B cell (primary cell): ENCODE measurements around the gene ESRRA. TPM values are rescaled to one million over a fixed set of nuclear protein-coding genes. Genes with fewer than 3 reads are reported as not detected.

ENCODE experiments used
- ATAC-seq: fragments of 200-7000 bp; cut with Tn5 transposase; one replicate; pipeline ENCODE4 v1.10.0; 2021; ENCODE audit warnings: low read depth, mild to moderate bottlenecking, moderate number of reproducible peaks, moderate library complexity
- CTCF ChIA-PET: fragments of 350-600 bp; sonication (Branson Sonifier 250); formaldehyde crosslinking; loops from one replicate; lab custom pipeline; 2021; ENCODE audit warnings: antibody characterized with exemption, inconsistent platforms; lab: Charles Lee
- POLR2A ChIA-PET: fragments of 350-600 bp; sonication (Branson Sonifier 250); formaldehyde crosslinking; loops from one replicate; lab custom pipeline; 2021; ENCODE audit warnings: antibody characterized with exemption; lab: Charles Lee
- DNase-seq: peaks from one replicate; pipeline ENCODE4 v3.0.0; 2013
- H2AFZ ChIP-seq: 2 replicates; pipeline ENCODE4 v1.6.1; 2012; ENCODE audit warnings: mild to moderate bottlenecking, low read depth, low read length; ENCODE audit not compliant: insufficient read depth, poor library complexity, severe bottlenecking
- H3K27ac ChIP-seq, 2 donors: 1 replicate in 1 of 2; 2 replicates in 1 of 2; pipeline ENCODE4 v1.5.1; 2012 to 2013; ENCODE audit warnings: low read length in 2 of 2, mild to moderate bottlenecking in 2 of 2, moderate library complexity in 1 of 2
- H3K27me3 ChIP-seq, 4 experiments: fragments of 200-600 bp in 1 of 4; sonication (generic) in 1 of 4; replicated peaks in 1 of 4; 1 replicate in 2 of 4; 2 replicates in 2 of 4; pipeline versions ENCODE4 v1.6.1 to v1.7.0; 2013 to 2016; ENCODE audit warnings: low read length in 3 of 4, mild to moderate bottlenecking in 2 of 4, mixed read lengths in 1 of 4, moderate library complexity in 1 of 4; ENCODE audit not compliant: insufficient read depth in 4 of 4, control insufficient read depth in 3 of 4; ENCODE audit errors: control extremely low read depth in 1 of 4
- H3K36me3 ChIP-seq, 2 experiments: replicated peaks in 1 of 2; 1 replicate in 1 of 2; 2 replicates in 1 of 2; pipeline versions ENCODE4 v1.6.1 to v1.7.1; 2013; ENCODE audit warnings: low read length in 1 of 2; ENCODE audit not compliant: insufficient read depth in 2 of 2, control insufficient read depth in 1 of 2; ENCODE audit errors: control extremely low read depth in 1 of 2, extremely low read depth in 1 of 2
- H3K4me1 ChIP-seq, 2 donors: fragments of 200-600 bp in 1 of 2; sonication (generic) in 1 of 2; 1 replicate in 1 of 2; 2 replicates in 1 of 2; pipeline versions ENCODE4 v1.5.1 to v1.6.1; 2013 to 2017; ENCODE audit warnings: low read length in 2 of 2; ENCODE audit not compliant: control insufficient read depth in 2 of 2, insufficient read depth in 2 of 2
- H3K4me2 ChIP-seq: replicated peaks from 2 replicates; pipeline ENCODE3; 2012; ENCODE audit warnings: mild to moderate bottlenecking, low read depth, low read length; ENCODE audit not compliant: poor library complexity, severe bottlenecking
- H3K4me3 ChIP-seq, 5 experiments: fragments of 200-600 bp in 1 of 5; sonication (generic) in 1 of 5; 1 replicate in 3 of 5; 2 replicates in 2 of 5; pipeline versions ENCODE4 v1.5.1 to v1.7.0; 2011 to 2016; ENCODE audit warnings: low read length in 4 of 5, mild to moderate bottlenecking in 4 of 5, low read depth in 2 of 5, control low read depth in 1 of 5, moderate library complexity in 1 of 5; ENCODE audit not compliant: insufficient read depth in 1 of 5; ENCODE audit errors: control extremely low read depth in 1 of 5, extremely low read depth in 1 of 5
- H3K79me2 ChIP-seq: fragments of 200-600 bp; sonication (generic); one replicate; pipeline ENCODE4 v1.6.0; 2016; ENCODE audit warnings: low read length; ENCODE audit not compliant: control insufficient read depth, insufficient read depth
- H3K9ac ChIP-seq: fragments of 200-600 bp; sonication (generic); 2 replicates; pipeline ENCODE4 v1.6.1; 2017; ENCODE audit warnings: mild to moderate bottlenecking, low read length, moderate library complexity
- H3K9me3 ChIP-seq, 3 donors: one replicate each; pipeline versions ENCODE4 v1.6.1 to v1.7.1; 2013; ENCODE audit warnings: low read length in 2 of 3; ENCODE audit not compliant: control insufficient read depth in 2 of 3, insufficient read depth in 1 of 3; ENCODE audit errors: control extremely low read depth in 1 of 3
- H4K20me1 ChIP-seq: 2 replicates; pipeline ENCODE4 v1.6.0; 2012; ENCODE audit warnings: mild to moderate bottlenecking, low read length; ENCODE audit not compliant: insufficient read depth, control insufficient read depth, poor library complexity, severe bottlenecking
- H3K27ac Mint-ChIP-seq: one replicate; pipeline ENCODE4 v1.8.0; 2021; ENCODE audit warnings: mixed read lengths
- H3K27me3 Mint-ChIP-seq: one replicate; pipeline ENCODE4 v1.8.0; 2021; ENCODE audit warnings: mixed read lengths
- H3K4me1 Mint-ChIP-seq: one replicate; pipeline ENCODE4 v1.8.0; 2021; ENCODE audit warnings: mixed read lengths
- H3K4me3 Mint-ChIP-seq: one replicate; pipeline ENCODE4 v1.8.0; 2021; ENCODE audit warnings: mixed read lengths
- H3K9me3 Mint-ChIP-seq: one replicate; pipeline ENCODE4 v1.8.0; 2022; ENCODE audit warnings: mixed read lengths; ENCODE audit not compliant: insufficient read depth
- CTCF ChIP-seq: fragments of 200-600 bp; IDR thresholded peaks from one replicate; pipeline ENCODE4 v1.8.0; 2022; ENCODE audit warnings: antibody characterized with exemption, mild to moderate bottlenecking
- EZH2 ChIP-seq: IDR thresholded peaks from 2 replicates; pipeline ENCODE4 v1.6.1; 2012; ENCODE audit warnings: borderline replicate concordance, low read depth, mild to moderate bottlenecking, moderate library complexity, low read length; ENCODE audit not compliant: insufficient read depth, poor library complexity, severe bottlenecking
- WGBS: methylation state at CpG from one replicate; pipeline ENCODE4 v1.1.5; 2013; ENCODE audit warnings: missing lambda C conversion rate; ENCODE audit not compliant: insufficient coverage; 5-methylcytosine and 5-hydroxymethylcytosine counted together
- intact Hi-C: fragments of 100-400 bp; cut with micrococcal nuclease; formaldehyde crosslinking; loops from one replicate; pipeline ENCODE4 v1.10.0; 2022
- polyA plus RNA-seq: library from polyadenylated mRNA; depleted of rRNA; stranded (reverse); fragments of >200 nt; gene quantifications from 2 replicates; pipeline ENCODE4 v1.2.3, GENCODE V29; 2012
- total RNA-seq, 2 donors: library from RNA; stranded (reverse); fragments of 120-200 nt in 1 of 2; gene quantifications; 1 replicate in 1 of 2; 2 replicates in 1 of 2; pipeline versions ENCODE4 v1.2.3 to v1.2.4, GENCODE V29; 2013 to 2022

Gene ESRRA
- total and polyA plus RNA-seq, 2 donors (not counting 1 experiment from before 2014, with no cell fraction given) = 16.3 to 39.6 TPM

- ChIA-PET CTCF (no interaction called here), POLR2A (interaction anchor here (0.5 kb wide), 1 partner anchor 17 kb away, joined by 3 read pairs; no protein-coding TSS in a partner anchor)
- Histone ChIP-seq H3K27me3 (no peaks in the 10 kb centered on the region), H3K27ac (peak overlapping the region in 1 of 2 donors; percentile 6), H4K20me1 (peaks cover 21% of the 10 kb centered on the region), H3K4me2 (no peak overlapping the region), H3K36me3 (peaks cover 0 to 32% of the 10 kb centered on the region in 2 experiments), H3K79me2 (peaks cover 38% of the 10 kb centered on the region), H3K4me1 (peaks cover 0 to 13% of the 10 kb centered on the region in 2 donors), H3K4me3 (no peak overlapping the region), H3K9ac (no peak overlapping the region), H2AFZ (no peak overlapping the region), H3K9me3 (no peaks in the 10 kb centered on the region)
- no peaks in the 10 kb centered on the region for H3K9me3 Mint-ChIP-seq
- no peak for ATAC-seq
- peaks cover 18% of the 10 kb centered on the region for H3K4me1 Mint-ChIP-seq
- no peak for DNase-seq
- H3K4me3 Mint-ChIP-seq = no peak overlapping the region
- no peak overlapping the region for H3K27ac Mint-ChIP-seq
- TF ChIP-seq CTCF (no peak), EZH2 (no peak)
- intact Hi-C loops = no loop called here
- no peaks in the 10 kb centered on the region for H3K27me3 Mint-ChIP-seq
- WGBS = 99% methylated on average over 10 of the region's 10 CpGs
Measured at GRCh38 chr11:64312947-64313346, 7.6 kb downstream of the ESRRA start.

GRCh38 chr11:64313491-64314145, 8.3 kb downstream of the ESRRA start:
- no peak for TF ChIP-seq EZH2
- no peak for TF ChIP-seq CTCF
- ChIA-PET POLR2A (no interaction called here), CTCF (interaction anchor here (1.6 to 1.7 kb wide), 2 partner anchors 9 to 47 kb away, joined by 4 to 5 read pairs; no protein-coding TSS in a partner anchor)
- Histone ChIP-seq H2AFZ (no peak overlapping the region), H4K20me1 (peaks cover 21% of the 10 kb centered on the region), H3K9ac (no peak overlapping the region), H3K27ac (peak overlapping the region in 1 of 2 donors; percentile 6), H3K4me1 (peaks cover 0 to 18% of the 10 kb centered on the region in 2 donors), H3K36me3 (peaks cover 0 to 32% of the 10 kb centered on the region in 2 experiments), H3K27me3 (no peaks in the 10 kb centered on the region), H3K4me2 (no peak overlapping the region), H3K79me2 (peaks cover 40% of the 10 kb centered on the region), H3K9me3 (no peaks in the 10 kb centered on the region), H3K4me3 (no peak overlapping the region)
- Mint-ChIP-seq H3K27ac (no peak overlapping the region), H3K9me3 (no peaks in the 10 kb centered on the region), H3K27me3 (no peaks in the 10 kb centered on the region), H3K4me3 (no peak overlapping the region), H3K4me1 (peaks cover 23% of the 10 kb centered on the region)
- ATAC-seq = no peak
- intact Hi-C loops = no loop called here
- WGBS = 97% methylated on average over 13 of the region's 18 CpGs
- DNase-seq = no peak
